HG03103 (cell line): Measurements from ENCODE around the gene GPANK1.

Source experiments
- ATAC-seq: cut with Tn5 transposase; IDR thresholded peaks from one replicate; pipeline ENCODE4 v1.9.1; 2021; ENCODE audit warnings: low read depth; ENCODE audit not compliant: unreplicated experiment

GPANK1 gene

DNA sequence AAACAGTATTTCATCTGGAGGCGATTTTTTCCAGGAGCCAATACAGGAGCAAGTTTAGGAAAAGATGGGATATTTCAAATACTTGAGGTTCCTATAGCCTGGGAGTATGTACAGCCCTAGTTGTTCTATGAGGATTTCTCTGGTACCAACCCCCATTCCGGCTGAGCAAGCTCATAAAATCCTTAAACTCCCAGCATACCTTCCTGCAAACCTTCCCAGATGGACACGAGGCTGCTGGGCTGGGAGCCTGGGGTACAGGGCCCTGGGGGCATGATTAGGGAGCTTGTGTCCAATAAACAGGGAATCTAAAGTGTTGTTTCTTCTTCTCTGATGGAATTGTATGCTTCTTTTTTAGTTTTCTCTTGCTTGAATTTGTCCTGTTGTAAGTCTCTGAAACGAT is 42.8 kb downstream of the GPANK1 start:
- no peak for ATAC-seq

DNA sequence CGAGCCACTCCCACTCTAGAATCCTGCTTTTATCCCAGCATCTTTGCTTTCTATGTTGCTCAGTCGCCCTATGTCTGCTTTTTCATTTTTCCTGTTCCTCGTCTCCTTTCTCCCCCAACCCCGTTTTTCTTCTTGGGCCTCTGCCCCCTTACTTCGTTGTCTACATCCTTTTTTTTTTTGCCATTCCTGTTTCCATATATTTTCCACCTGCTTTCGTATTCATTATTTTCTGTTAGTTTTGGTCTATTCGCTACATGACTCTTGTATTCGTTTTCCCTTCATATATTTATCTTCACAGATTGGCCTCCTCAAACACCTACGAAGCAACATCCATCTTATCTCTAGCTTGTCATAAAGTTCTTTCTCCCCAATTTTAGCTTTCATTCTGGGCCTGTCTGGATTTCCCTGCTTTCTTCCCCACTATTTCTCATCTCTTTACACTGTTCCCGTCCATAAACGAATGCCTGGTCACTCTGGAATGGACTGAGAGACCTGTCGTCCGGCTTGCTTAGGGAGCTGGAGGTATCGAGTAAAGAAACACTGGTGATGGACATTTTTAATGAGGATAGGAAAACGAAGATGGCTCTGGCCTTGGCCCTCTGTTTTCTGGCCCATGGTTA is 43.4 kb downstream of the GPANK1 start:
- ATAC-seq: no peak

GRCh38 chr6:31620586-31621319 is 44.0 kb downstream of the GPANK1 start, which contains the start of gene PRRC2A:
Gene PRRC2A (plus strand): TSS chr6:31620715. CDS start chr6:31622790, 2,075 bp downstream.
- ATAC-seq: peak; percentile 38

- ATAC-seq: peak; percentile 66
Measured at GRCh38 chr6:31619805-31620585, 44.8 kb downstream of the GPANK1 start.

DNA sequence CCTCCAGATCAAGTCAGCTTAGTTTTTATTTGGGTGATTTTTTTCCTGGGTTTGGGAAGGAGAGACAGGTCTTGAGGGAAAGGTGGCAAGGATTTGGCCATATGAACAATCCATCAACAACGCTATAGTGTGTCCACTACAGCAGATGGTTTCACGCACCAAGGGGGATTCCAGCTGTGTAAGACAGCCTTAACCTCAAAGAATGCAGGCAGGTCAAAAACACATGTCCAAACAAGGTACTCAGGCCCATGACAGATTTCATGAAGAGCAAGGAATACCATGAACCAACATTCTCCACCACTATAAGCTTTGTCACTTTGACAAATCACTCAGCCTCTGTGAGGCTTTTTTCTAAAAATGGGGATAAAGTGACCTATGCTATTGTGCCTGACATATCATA is 47.8 kb downstream of the GPANK1 start:
- ATAC-seq: no peak

- ATAC-seq: no peak
Measured at GRCh38 chr6:31615748-31616147, 49.0 kb downstream of the GPANK1 start.

DNA sequence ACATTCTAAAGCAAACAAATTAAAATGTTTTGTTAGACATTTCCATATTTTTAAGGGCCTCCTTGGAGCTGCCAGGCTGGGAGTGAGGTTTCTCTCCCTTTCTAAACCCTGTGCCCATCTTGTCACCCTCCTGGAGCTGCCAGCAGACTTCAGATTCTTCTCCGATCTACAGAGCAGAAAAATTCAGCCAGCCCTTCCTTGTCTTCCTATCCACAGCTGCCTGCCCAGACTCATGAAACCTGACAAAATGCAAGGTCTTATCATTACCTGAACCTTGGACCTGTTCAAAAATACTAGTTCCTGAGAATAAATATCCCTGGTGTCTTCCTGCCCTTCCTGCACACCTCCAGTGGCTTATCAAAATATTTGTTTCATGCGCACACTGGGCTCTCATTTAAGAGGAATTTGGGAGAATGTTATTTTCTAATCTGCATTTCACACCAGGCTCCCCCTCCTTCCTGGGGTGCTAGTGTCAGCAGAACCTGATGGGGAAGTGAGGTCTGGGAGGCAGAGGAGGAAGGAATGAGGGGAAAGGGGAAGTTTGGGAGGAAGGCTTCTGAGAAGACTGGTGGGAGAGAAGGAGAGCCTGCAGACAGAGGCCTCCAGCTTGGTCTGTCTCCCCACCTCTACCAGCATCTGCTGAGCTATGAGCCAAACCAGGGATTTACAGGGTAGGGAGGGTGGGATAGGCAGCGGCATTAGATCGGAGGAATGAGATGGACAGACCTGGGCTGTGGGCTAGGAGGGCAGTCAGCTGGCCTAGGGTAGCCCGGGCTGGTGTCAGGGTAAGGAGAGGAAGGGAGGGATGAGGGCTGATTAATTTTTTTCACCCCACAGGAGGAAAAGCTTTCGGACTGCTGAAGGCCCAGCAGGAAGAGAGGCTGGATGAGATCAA is 49.9 kb downstream of the GPANK1 start, which contains the start of gene AIF1:
Gene AIF1 (plus strand): TSS at position 551 of the 895 bp plus-strand sequence. CDS start 96 bp downstream, at position 647.
- ATAC-seq: no peak

GRCh38 chr6:31614075-31614619 is 50.6 kb downstream of the GPANK1 start:
- ATAC-seq: no peak
